ENCODE results near the gene OR7D2. TPM values are rescaled to one million over a fixed set of nuclear protein-coding genes. Genes with fewer than 3 reads are reported as not detected.

The OR7D2 gene
- total RNA-seq, 1 donor from 2014 or later = 1.8 TPM

DNA sequence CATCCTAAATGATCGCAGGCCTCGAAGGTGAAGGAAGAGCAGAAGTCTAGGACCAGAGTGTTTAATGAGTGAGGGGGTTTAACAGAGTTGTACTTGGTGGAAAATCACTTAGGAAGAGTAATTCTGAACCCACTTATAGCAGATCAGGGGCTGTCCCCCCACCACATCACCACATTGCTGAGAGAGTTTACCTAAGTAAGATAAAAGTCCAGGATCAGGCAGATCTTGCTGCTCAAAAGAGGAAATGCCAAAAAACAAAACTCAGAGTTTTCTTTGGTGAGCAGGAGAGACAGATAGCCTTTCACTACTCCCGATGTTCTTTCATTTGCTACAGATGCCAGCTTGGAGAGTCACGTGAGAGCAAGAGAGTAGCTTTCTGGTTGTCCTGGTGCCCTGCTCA lies 23.2 kb upstream of the OR7D2 start:
- Mint-ChIP-seq H3K36me3 (peaks cover 97% of the 10 kb centered on the region), H3K27me3 (ENCODE audit: low read depth) (no peaks in the 10 kb centered on the region), H3K4me1 (no peaks in the 10 kb centered on the region), H3K9me3 (peaks cover 75% of the 10 kb centered on the region), H3K4me3 (no peak overlapping the region), H3K27ac (no peak overlapping the region)
- TF ChIP-seq, protein P1, sequence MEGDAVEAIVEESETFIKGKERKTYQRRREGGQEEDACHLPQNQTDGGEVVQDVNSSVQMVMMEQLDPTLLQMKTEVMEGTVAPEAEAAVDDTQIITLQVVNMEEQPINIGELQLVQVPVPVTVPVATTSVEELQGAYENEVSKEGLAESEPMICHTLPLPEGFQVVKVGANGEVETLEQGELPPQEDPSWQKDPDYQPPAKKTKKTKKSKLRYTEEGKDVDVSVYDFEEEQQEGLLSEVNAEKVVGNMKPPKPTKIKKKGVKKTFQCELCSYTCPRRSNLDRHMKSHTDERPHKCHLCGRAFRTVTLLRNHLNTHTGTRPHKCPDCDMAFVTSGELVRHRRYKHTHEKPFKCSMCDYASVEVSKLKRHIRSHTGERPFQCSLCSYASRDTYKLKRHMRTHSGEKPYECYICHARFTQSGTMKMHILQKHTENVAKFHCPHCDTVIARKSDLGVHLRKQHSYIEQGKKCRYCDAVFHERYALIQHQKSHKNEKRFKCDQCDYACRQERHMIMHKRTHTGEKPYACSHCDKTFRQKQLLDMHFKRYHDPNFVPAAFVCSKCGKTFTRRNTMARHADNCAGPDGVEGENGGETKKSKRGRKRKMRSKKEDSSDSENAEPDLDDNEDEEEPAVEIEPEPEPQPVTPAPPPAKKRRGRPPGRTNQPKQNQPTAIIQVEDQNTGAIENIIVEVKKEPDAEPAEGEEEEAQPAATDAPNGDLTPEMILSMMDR (IDR thresholded peaks at IDR 0.05; ENCODE audit: unreplicated experiment) = no peak
- no peak for DNase-seq (ENCODE audit: low spot score in 2 of 2, unreplicated experiment in 2 of 2)

DNA sequence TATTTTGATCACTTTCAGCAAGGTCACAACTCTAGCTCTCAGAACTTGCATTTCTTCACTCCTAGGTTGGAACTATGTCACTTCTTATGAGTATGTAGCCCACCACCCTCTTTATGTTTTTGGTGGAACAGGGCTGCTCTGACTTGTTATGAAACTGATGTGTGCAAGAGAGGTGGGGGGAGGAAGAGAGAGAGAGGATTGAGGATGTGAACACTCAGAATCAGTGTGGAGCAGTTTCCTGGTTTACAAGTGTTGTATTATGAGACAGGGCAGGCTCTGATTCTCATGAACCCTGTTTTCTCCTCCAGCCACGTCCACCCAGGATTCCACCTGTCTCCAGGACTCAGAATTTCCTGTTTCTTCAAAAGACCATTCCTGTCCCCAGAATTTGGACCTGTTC lies 22.5 kb upstream of the OR7D2 start:
- no peak for DNase-seq (ENCODE audit: low spot score in 2 of 2, unreplicated experiment in 2 of 2)
- TF ChIP-seq, protein P1 (IDR thresholded peaks at IDR 0.05; ENCODE audit: unreplicated experiment) = no peak
- Mint-ChIP-seq H3K36me3 (peaks cover 97% of the 10 kb centered on the region), H3K9me3 (peaks cover 75% of the 10 kb centered on the region), H3K4me1 (no peaks in the 10 kb centered on the region), H3K27me3 (ENCODE audit: low read depth) (no peaks in the 10 kb centered on the region), H3K4me3 (no peak overlapping the region), H3K27ac (no peak overlapping the region)

DNA sequence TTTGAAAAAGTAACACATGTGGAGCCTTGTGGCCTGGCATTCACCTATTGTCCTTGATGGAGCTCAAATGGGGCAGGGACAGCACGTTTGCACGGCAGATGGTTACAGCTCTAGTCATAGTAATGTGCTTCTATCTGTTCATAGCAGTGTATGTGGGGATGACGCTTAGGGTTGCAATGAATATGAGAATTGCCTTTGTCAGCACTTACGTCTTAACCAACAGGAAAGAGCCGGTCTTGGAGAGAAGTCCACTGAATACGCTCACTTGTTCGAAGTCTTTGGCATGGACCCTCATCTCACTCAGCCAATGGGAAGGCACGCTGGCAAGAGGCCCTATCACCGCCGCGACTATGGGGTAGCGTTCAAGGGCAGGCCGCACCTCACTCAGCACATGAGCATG lies 18.9 kb upstream of the OR7D2 start:
- Mint-ChIP-seq H3K4me3 (no peak overlapping the region), H3K9me3 (peaks cover 66% of the 10 kb centered on the region), H3K27me3 (ENCODE audit: low read depth) (no peaks in the 10 kb centered on the region), H3K36me3 (peaks cover 96% of the 10 kb centered on the region), H3K4me1 (no peaks in the 10 kb centered on the region), H3K27ac (no peak overlapping the region)
- TF ChIP-seq, protein P1 (IDR thresholded peaks at IDR 0.05; ENCODE audit: unreplicated experiment) = no peak
- DNase-seq (ENCODE audit: low spot score in 2 of 2, unreplicated experiment in 2 of 2) = no peak

DNA sequence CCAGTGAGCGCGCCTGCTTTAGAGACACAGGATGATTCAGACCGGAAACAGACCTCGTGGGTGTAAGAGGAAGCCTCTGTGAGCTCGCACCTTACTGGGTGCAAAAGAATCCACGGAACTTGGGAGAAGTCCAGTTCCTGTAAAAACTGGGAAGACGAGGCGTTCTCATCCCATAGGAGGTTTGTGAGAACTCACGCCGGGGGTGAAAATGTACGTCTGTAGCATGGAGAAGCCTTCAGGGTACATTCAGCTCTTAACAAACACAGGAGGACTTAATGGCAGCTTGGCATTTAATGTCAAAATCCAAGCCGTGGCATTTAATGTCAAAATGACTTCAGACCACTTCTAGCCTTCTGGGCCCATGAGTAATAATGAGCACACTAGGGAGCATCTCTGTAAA lies 17.4 kb upstream of the OR7D2 start:
- no peak for DNase-seq (ENCODE audit: low spot score in 2 of 2, unreplicated experiment in 2 of 2)
- TF ChIP-seq, protein P1 (IDR thresholded peaks at IDR 0.05; ENCODE audit: unreplicated experiment) = no peak
- no peak overlapping the region for H3K27ac Mint-ChIP-seq
- peaks cover 56% of the 10 kb centered on the region for H3K9me3 Mint-ChIP-seq
- H3K36me3 Mint-ChIP-seq = peaks cover 92% of the 10 kb centered on the region
- H3K4me3 Mint-ChIP-seq = no peak overlapping the region
- no peaks in the 10 kb centered on the region for H3K4me1 Mint-ChIP-seq
- no peaks in the 10 kb centered on the region for H3K27me3 Mint-ChIP-seq (ENCODE audit: low read depth)

DNA sequence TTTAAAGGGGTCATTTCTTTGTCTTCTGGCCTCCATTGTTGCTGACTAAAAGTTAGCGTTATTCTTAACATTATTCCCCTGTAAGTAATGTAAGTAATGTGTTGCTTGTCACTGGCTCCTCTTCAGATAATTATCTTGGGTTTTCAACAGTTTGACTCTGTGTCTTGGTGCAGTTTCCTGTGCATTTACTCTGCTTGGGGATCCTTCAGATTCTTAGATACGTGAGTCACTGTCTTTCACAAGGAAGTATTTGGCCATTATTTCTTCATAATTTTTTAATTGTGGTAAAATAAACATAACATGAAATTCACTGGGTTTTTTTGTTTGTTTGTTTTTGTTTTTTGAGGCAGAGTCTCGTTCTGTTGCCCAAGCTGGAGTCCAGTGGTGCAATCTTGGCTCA lies 13.5 kb upstream of the OR7D2 start:
- TF ChIP-seq, protein P1 (IDR thresholded peaks at IDR 0.05; ENCODE audit: unreplicated experiment) = no peak
- H3K36me3 Mint-ChIP-seq = peaks cover 66% of the 10 kb centered on the region
- H3K4me1 Mint-ChIP-seq = no peaks in the 10 kb centered on the region

DNA sequence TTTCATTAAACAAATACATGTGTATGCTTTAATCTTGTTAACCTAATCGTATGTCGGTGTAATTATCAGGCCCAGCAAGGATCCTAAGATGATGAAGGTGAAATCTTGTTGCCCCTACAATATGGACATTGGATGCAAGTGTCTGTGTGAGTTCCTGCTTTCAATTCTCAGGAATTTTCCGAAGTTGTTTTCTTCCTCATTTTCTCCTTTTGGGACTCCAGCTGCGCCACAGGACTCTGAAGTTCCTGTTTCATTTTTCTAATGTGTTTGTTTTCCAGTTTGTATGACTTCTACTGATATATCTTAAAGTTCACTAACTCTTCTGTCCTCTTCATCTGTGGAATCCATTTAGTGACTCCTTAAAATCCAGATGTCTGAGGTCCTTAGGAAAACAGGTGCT lies 11.9 kb upstream of the OR7D2 start:
- no peak for DNase-seq (ENCODE audit: low spot score in 2 of 2, unreplicated experiment in 2 of 2)
- Mint-ChIP-seq H3K4me3 (no peak overlapping the region), H3K36me3 (peaks cover 50% of the 10 kb centered on the region), H3K9me3 (peaks cover 32% of the 10 kb centered on the region), H3K4me1 (no peaks in the 10 kb centered on the region), H3K27me3 (ENCODE audit: low read depth) (no peaks in the 10 kb centered on the region), H3K27ac (no peak overlapping the region)
- TF ChIP-seq, protein P1 (IDR thresholded peaks at IDR 0.05; ENCODE audit: unreplicated experiment) = no peak

More for the DNA sequence above, 13.5 kb upstream of the OR7D2 start:
- Mint-ChIP-seq H3K4me3 (no peak overlapping the region), H3K9me3 (peaks cover 45% of the 10 kb centered on the region), H3K27me3 (ENCODE audit: low read depth) (no peaks in the 10 kb centered on the region), H3K27ac (no peak overlapping the region)
- no peak for DNase-seq (ENCODE audit: low spot score in 2 of 2, unreplicated experiment in 2 of 2)

Data from mesothelial cell of epicardium (in vitro differentiated cells).